ENCODE data around the gene MYT1.

- TF ChIP-seq CTCF (IDR thresholded peaks at IDR 0.05) (no peak), POLR2A (IDR thresholded peaks at IDR 0.05) (no peak)
Measured at GRCh38 chr20:64245746-64246595, 81.7 kb downstream of the MYT1 start.
